Upper lobe of left lung (tissue), 6 donors: ENCODE measurements around the gene HABP2. TPM values are rescaled to one million over a fixed set of nuclear protein-coding genes. Genes with fewer than 3 reads are reported as not detected.

ENCODE experiments used
- ATAC-seq, 2 donors: fragments of 200-7000 bp; cut with Tn5 transposase; one replicate each; pipeline ENCODE4 v1.9.1; 2022; ENCODE audit warnings: mild to moderate bottlenecking in 2 of 2, moderate library complexity in 2 of 2; ENCODE audit not compliant: low FRiP score in 2 of 2
- DNase-seq, 2 donors: peaks; one replicate each; pipeline ENCODE4 v3.0.0-alpha.2; 2019 to 2020
- H3K27ac ChIP-seq, 4 donors: fragments of 200-600 bp; sonication (generic); one replicate each; pipeline ENCODE4 v1.5.1; 2016 to 2019
- H3K27me3 ChIP-seq, 4 donors: fragments of 200-600 bp; sonication (generic); one replicate each; pipeline ENCODE4 v1.5.1; 2017 to 2019
- H3K36me3 ChIP-seq, 4 donors: fragments of 200-600 bp; sonication (generic); one replicate each; pipeline ENCODE4 v1.5.1; 2016 to 2019
- H3K4me1 ChIP-seq, 4 donors: fragments of 200-600 bp; sonication (generic); one replicate each; pipeline ENCODE4 v1.5.1; 2018 to 2019
- H3K4me3 ChIP-seq, 4 donors: fragments of 200-600 bp; sonication (generic); one replicate each; pipeline ENCODE4 v1.5.1; 2017 to 2019; ENCODE audit warnings: mild to moderate bottlenecking in 2 of 4, moderate library complexity in 1 of 4
- H3K9me3 ChIP-seq, 4 donors: fragments of 200-600 bp; sonication (generic); one replicate each; pipeline ENCODE4 v1.5.1; 2018 to 2019
- CTCF ChIP-seq, 6 experiments: fragments of 450-650 bp in 4 of 6; fragments of 200-600 bp in 2 of 6; sonication (generic) in 2 of 6; IDR thresholded peaks; one replicate each; pipeline ENCODE4 v1.5.1; 2016 to 2019; ENCODE audit warnings: antibody characterized with exemption in 6 of 6
- EP300 ChIP-seq, 4 donors: sonication (generic); formaldehyde crosslinking; IDR thresholded peaks; one replicate each; pipeline ENCODE4 v1.5.1; 2017; ENCODE audit warnings: antibody characterized with exemption in 4 of 4, control low read depth in 2 of 4
- POLR2A ChIP-seq, 4 donors: fragments of 450-650 bp; IDR thresholded peaks; one replicate each; pipeline ENCODE4 v1.5.1; 2016 to 2017; ENCODE audit warnings: antibody characterized with exemption in 4 of 4, mild to moderate bottlenecking in 2 of 4
- POLR2AphosphoS5 ChIP-seq, 2 donors: sonication (generic); formaldehyde crosslinking; IDR thresholded peaks; one replicate each; pipeline ENCODE4 v1.5.1; 2017; ENCODE audit warnings: antibody characterized with exemption in 2 of 2
- WGBS, 2 donors: methylation state at CpG; one replicate each; pipeline ENCODE4 v1.1.5; 2017 to 2018; 5-methylcytosine and 5-hydroxymethylcytosine counted together
- total RNA-seq, 6 donors: library from RNA; depleted of rRNA in 4 of 6; stranded (reverse); fragments of >200 nt in 4 of 6; gene quantifications; one replicate each; pipeline versions ENCODE4 v1.1.0 to v1.2.1, GENCODE V29; 2016 to 2021
- donor health status: DM: no; HTN: no; CAD: no; lungs with moderate emphysema.
- donor health status: DM: no; HTN: yes; CAD: no; lungs with severe emphysema.

Gene HABP2
- total RNA-seq, 6 donors from 2014 or later, result 0.15 to 10.3 (median 1.3) TPM; not detected in 2

DNA sequence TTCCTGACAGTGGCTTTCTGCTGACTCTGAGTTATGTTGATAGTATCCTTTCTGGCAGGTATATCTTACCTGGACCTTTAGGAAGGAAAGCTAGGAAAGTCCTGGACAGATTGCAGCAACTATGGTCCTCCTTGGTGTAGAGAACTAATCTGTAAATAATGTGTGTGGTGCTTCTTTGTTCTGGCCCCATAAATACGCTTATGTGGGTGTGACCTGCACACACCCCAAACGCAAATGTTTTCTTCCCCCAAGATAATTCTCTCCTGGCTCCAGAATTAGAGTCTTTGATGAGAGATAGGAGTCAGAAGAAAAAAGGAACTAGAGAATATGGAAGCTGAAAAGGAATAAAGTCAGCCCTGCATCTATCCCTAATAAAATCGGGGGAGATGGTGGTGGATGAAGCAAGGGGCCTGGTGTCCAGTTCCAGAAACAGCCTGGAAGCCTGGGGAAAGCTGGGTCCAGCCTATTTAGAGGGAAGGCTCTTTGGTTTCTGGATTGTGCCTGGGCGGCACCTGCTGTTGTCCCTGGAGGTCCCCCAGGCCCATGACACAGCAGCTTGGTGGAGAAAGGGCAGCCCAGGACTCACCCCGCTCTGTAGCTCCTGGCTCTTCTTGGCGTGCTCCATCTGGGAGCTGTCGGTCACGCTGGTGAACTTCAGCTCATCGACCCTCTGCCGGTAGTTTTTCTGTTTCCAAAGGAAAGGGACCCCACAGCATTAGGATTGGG lies 72.8 kb downstream of the HABP2 start:
- Histone ChIP-seq H3K36me3 (no peaks in the 10 kb centered on the region), H3K4me3 (no peak overlapping the region), H3K9me3 (no peaks in the 10 kb centered on the region), H3K27ac (no peak overlapping the region), H3K4me1 (no peaks in the 10 kb centered on the region), H3K27me3 (no peaks in the 10 kb centered on the region)
- ATAC-seq (no peak), DNase-seq (no peak)
- 81 to 93% methylated on average over 6 to 10 of the region's 10 CpGs for WGBS, 2 donors
- TF ChIP-seq CTCF (IDR thresholded peaks at IDR 0.05), result no peak
- no peak for TF ChIP-seq POLR2A (IDR thresholded peaks at IDR 0.05)

DNA sequence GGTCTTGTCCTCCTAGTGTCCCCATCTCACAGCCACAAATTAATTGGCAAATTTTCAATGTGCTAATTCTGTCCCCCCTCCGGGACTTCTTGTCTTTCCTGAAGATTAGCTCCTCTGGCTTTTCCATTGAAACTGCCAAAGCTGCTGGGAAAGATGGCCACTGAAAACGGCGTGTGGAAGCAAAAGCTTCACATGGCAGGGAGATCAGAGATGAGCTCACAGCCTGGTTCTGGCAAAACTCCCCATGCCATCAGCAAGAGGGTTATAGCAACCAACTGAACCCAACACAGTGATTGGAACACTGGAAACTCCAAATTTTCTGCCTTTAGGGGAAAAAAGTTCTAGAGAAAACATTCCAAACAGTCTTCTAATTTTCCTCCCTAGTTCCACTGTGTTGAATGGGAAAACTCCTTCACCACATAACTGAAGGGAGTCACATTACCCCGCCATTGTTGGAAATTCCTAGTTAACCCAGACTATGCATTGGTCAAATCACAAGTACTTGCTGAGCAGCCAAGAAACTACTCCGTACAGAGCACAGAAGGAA lies 74.0 kb downstream of the HABP2 start:
- no peak overlapping the region for H3K27ac ChIP-seq
- TF ChIP-seq POLR2A (IDR thresholded peaks at IDR 0.05) (no peak), POLR2AphosphoS5 (IDR thresholded peaks at IDR 0.05) (no peak), EP300 (IDR thresholded peaks at IDR 0.05) (no peak), CTCF (IDR thresholded peaks at IDR 0.05) (no peak)
- H3K4me3 ChIP-seq, result no peak overlapping the region
- no peaks in the 10 kb centered on the region for H3K9me3 ChIP-seq
- H3K36me3 ChIP-seq, result no peaks in the 10 kb centered on the region
- WGBS, 2 donors, result 63 to 69% methylated on average over 5 of the region's 5 CpGs
- ATAC-seq (no peak), DNase-seq (no peak)
- no peaks in the 10 kb centered on the region for H3K4me1 ChIP-seq
- no peaks in the 10 kb centered on the region for H3K27me3 ChIP-seq

DNA sequence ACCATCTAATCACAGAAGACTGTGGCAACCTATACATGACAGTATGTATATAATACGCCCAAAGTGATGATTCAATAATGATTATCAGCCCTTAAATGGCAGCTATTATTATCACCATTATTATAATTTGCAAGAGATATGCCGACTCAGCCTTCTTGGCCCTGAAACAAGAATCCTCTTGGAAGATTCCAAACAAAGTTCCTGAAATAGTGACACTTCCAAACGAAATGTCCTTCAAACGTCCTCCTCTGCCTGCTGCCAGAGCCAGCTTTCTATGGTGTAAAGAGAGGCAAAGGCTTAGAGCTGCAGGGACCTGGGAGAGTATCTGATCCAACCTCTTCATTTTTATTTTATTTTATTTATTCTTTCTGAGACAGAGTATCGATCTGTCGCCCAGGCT lies 75.0 kb downstream of the HABP2 start:
- Histone ChIP-seq H3K9me3 (no peaks in the 10 kb centered on the region), H3K27me3 (no peaks in the 10 kb centered on the region), H3K4me3 (no peak overlapping the region), H3K27ac (no peak overlapping the region), H3K36me3 (no peaks in the 10 kb centered on the region), H3K4me1 (no peaks in the 10 kb centered on the region)
- WGBS, 2 donors, result 54 to 65% methylated on average over 6 of the region's 6 CpGs
- ATAC-seq (no peak), DNase-seq (no peak)
- no peak for TF ChIP-seq EP300 (IDR thresholded peaks at IDR 0.05)
- TF ChIP-seq POLR2AphosphoS5 (IDR thresholded peaks at IDR 0.05), result no peak
- TF ChIP-seq CTCF (IDR thresholded peaks at IDR 0.05), result no peak
- TF ChIP-seq POLR2A (IDR thresholded peaks at IDR 0.05), result no peak

DNA sequence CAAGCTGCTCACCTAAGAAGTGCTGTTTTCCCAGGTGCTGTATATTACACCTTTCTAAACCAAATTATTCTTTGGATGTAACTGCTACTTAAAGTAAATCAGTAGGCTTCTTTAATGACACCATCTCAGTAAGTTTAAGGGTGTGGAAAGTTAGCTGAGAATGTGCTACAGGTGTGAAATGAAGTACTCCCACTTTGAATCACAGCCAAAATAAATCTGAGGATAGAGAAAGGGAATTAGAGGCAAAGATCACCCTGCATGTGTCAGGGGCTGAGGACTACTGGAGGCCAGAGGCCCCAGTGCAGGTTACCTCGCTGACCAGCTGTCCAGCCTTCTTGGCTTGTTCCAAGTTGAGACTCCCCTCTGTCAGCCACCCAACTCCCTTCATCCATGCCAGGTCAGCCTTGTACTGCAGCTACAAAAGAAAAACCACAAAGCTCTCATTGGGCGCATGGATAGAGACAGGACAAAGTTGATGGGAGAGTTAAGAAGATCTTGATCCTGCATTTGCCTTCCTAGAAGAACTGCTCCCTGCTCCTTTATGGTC lies 75.8 kb downstream of the HABP2 start:
- Histone ChIP-seq H3K27ac (no peak overlapping the region), H3K4me1 (no peaks in the 10 kb centered on the region), H3K27me3 (no peaks in the 10 kb centered on the region), H3K9me3 (no peaks in the 10 kb centered on the region), H3K36me3 (no peaks in the 10 kb centered on the region), H3K4me3 (no peak overlapping the region)
- 77 to 92% methylated on average over 2 of the region's 2 CpGs for WGBS, 2 donors
- ATAC-seq (no peak), DNase-seq (no peak)
- TF ChIP-seq POLR2A (IDR thresholded peaks at IDR 0.05) (no peak), EP300 (IDR thresholded peaks at IDR 0.05) (no peak), CTCF (IDR thresholded peaks at IDR 0.05) (no peak)
